Measurements from ENCODE around the gene GXYLT2. TPM values are rescaled to one million over a fixed set of nuclear protein-coding genes. Genes with fewer than 3 reads are reported as not detected.

Gene GXYLT2
- total and polyA plus RNA-seq, 2 of the 13 experiments (the other 11 are each of a cell fraction or from before 2014, with no cell fraction given), result 4.3 to 6.9 TPM

DNA sequence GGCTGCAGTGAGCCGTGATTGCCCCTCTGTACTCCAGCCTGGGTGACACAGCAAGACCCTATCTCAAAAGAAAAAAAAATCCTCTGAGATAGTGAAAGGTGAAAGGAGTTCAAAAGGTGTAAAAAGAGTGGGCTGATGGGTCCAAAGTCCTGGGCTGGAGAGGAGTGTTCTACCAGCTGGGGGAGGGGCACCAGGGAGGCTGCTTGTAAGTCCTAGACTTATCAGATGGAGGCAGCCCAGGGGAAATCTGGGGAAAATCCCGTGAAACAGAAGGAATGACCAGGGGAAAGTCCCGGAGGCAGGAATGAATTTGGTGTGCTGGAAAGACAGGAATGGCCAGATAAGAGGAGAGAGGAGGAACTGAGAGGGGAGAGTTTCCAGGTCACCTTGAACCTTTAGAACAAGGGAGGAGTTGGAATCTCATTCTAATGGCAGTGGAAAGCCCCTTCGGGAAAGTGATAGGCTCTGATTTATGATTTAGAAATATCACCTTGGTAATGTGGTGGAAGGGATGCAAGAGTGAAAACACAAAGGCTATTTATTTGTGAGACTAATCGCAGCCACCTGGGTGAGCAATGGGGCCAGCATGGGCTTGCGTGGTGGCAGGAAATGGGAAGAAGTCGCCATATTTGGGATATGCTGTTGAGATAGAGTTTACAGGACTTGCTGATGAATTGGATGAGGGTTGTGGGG, 85.3 kb downstream of the GXYLT2 start (continued):
- TF ChIP-seq, protein P1, sequence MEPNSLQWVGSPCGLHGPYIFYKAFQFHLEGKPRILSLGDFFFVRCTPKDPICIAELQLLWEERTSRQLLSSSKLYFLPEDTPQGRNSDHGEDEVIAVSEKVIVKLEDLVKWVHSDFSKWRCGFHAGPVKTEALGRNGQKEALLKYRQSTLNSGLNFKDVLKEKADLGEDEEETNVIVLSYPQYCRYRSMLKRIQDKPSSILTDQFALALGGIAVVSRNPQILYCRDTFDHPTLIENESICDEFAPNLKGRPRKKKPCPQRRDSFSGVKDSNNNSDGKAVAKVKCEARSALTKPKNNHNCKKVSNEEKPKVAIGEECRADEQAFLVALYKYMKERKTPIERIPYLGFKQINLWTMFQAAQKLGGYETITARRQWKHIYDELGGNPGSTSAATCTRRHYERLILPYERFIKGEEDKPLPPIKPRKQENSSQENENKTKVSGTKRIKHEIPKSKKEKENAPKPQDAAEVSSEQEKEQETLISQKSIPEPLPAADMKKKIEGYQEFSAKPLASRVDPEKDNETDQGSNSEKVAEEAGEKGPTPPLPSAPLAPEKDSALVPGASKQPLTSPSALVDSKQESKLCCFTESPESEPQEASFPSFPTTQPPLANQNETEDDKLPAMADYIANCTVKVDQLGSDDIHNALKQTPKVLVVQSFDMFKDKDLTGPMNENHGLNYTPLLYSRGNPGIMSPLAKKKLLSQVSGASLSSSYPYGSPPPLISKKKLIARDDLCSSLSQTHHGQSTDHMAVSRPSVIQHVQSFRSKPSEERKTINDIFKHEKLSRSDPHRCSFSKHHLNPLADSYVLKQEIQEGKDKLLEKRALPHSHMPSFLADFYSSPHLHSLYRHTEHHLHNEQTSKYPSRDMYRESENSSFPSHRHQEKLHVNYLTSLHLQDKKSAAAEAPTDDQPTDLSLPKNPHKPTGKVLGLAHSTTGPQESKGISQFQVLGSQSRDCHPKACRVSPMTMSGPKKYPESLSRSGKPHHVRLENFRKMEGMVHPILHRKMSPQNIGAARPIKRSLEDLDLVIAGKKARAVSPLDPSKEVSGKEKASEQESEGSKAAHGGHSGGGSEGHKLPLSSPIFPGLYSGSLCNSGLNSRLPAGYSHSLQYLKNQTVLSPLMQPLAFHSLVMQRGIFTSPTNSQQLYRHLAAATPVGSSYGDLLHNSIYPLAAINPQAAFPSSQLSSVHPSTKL (CRISPR knock-in tag; IDR thresholded peaks at IDR 0.05), result peak; percentile 68
- TF ChIP-seq MAZ (IDR thresholded peaks at IDR 0.05; ENCODE audit: borderline replicate concordance, low read depth, low read length), result no peak
- TF ChIP-seq MAZ (CRISPR knock-in tag; IDR thresholded peaks at IDR 0.05; ENCODE audit: low read depth), result no peak
- no peak for TF ChIP-seq ZSCAN30 (CRISPR knock-in tag; IDR thresholded peaks at IDR 0.05)
- TF ChIP-seq HDAC2 (CRISPR knock-in tag; IDR thresholded peaks at IDR 0.05), result peak; percentile 56; the same call in 1 of the 2 replicates
- no peak for TF ChIP-seq ZNF12 (CRISPR knock-in tag; IDR thresholded peaks at IDR 0.05)
- no peak for TF ChIP-seq STAG1 (CRISPR knock-in tag; IDR thresholded peaks at IDR 0.05)
- no peak for TF ChIP-seq JARID2 (CRISPR knock-in tag; IDR thresholded peaks at IDR 0.05; ENCODE audit: insufficient replicate concordance)
- TF ChIP-seq, protein P2, sequence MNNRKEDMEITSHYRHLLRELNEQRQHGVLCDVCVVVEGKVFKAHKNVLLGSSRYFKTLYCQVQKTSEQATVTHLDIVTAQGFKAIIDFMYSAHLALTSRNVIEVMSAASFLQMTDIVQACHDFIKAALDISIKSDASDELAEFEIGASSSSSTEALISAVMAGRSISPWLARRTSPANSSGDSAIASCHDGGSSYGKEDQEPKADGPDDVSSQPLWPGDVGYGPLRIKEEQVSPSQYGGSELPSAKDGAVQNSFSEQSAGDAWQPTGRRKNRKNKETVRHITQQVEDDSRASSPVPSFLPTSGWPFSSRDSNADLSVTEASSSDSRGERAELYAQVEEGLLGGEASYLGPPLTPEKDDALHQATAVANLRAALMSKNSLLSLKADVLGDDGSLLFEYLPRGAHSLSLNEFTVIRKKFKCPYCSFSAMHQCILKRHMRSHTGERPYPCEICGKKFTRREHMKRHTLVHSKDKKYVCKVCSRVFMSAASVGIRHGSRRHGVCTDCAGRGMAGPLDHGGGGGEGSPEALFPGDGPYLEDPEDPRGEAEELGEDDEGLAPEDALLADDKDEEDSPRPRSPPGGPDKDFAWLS (CRISPR knock-in tag; IDR thresholded peaks at IDR 0.05; ENCODE audit: borderline replicate concordance), result no peak
- no peak for TF ChIP-seq NONO (IDR thresholded peaks at IDR 0.05)
- TF ChIP-seq NONO (CRISPR knock-in tag; conservative IDR thresholded peaks at IDR 0.05), result no peak
- no peak for TF ChIP-seq CENPX (CRISPR knock-in tag; IDR thresholded peaks at IDR 0.05)
- TF ChIP-seq, protein P3, sequence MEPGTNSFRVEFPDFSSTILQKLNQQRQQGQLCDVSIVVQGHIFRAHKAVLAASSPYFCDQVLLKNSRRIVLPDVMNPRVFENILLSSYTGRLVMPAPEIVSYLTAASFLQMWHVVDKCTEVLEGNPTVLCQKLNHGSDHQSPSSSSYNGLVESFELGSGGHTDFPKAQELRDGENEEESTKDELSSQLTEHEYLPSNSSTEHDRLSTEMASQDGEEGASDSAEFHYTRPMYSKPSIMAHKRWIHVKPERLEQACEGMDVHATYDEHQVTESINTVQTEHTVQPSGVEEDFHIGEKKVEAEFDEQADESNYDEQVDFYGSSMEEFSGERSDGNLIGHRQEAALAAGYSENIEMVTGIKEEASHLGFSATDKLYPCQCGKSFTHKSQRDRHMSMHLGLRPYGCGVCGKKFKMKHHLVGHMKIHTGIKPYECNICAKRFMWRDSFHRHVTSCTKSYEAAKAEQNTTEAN (CRISPR knock-in tag; conservative IDR thresholded peaks at IDR 0.05), result no peak
- TF ChIP-seq, protein P4, sequence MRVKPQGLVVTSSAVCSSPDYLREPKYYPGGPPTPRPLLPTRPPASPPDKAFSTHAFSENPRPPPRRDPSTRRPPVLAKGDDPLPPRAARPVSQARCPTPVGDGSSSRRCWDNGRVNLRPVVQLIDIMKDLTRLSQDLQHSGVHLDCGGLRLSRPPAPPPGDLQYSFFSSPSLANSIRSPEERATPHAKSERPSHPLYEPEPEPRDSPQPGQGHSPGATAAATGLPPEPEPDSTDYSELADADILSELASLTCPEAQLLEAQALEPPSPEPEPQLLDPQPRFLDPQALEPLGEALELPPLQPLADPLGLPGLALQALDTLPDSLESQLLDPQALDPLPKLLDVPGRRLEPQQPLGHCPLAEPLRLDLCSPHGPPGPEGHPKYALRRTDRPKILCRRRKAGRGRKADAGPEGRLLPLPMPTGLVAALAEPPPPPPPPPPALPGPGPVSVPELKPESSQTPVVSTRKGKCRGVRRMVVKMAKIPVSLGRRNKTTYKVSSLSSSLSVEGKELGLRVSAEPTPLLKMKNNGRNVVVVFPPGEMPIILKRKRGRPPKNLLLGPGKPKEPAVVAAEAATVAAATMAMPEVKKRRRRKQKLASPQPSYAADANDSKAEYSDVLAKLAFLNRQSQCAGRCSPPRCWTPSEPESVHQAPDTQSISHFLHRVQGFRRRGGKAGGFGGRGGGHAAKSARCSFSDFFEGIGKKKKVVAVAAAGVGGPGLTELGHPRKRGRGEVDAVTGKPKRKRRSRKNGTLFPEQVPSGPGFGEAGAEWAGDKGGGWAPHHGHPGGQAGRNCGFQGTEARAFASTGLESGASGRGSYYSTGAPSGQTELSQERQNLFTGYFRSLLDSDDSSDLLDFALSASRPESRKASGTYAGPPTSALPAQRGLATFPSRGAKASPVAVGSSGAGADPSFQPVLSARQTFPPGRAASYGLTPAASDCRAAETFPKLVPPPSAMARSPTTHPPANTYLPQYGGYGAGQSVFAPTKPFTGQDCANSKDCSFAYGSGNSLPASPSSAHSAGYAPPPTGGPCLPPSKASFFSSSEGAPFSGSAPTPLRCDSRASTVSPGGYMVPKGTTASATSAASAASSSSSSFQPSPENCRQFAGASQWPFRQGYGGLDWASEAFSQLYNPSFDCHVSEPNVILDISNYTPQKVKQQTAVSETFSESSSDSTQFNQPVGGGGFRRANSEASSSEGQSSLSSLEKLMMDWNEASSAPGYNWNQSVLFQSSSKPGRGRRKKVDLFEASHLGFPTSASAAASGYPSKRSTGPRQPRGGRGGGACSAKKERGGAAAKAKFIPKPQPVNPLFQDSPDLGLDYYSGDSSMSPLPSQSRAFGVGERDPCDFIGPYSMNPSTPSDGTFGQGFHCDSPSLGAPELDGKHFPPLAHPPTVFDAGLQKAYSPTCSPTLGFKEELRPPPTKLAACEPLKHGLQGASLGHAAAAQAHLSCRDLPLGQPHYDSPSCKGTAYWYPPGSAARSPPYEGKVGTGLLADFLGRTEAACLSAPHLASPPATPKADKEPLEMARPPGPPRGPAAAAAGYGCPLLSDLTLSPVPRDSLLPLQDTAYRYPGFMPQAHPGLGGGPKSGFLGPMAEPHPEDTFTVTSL (CRISPR knock-in tag; IDR thresholded peaks at IDR 0.05; ENCODE audit: borderline replicate concordance), result peak; percentile 59; the same call in 1 of the 2 replicates
- no peak for TF ChIP-seq ZNF782 (CRISPR knock-in tag; IDR thresholded peaks at IDR 0.05; ENCODE audit: borderline replicate concordance)
- TF ChIP-seq ZNF331 (CRISPR knock-in tag; IDR thresholded peaks at IDR 0.05), result no peak
- TF ChIP-seq ZNF432 (CRISPR knock-in tag; IDR thresholded peaks at IDR 0.05; ENCODE audit: borderline replicate concordance), result no peak

All from HepG2 (cell line).